Astrocyte (in vitro differentiated cells and primary cell): ENCODE results near the gene NTRK3. TPM values are rescaled to one million over a fixed set of nuclear protein-coding genes. Genes with fewer than 3 reads are reported as not detected.

Experiments used
- DNase-seq: peaks from one replicate; pipeline ENCODE4 v3.0.0-alpha.2; 2010; ENCODE audit warnings: low read depth
- FAIRE-seq: peaks from 2 replicates; lab custom pipeline; 2011; peaks lifted over from hg19 to GRCh38; lab: Jason Lieb, UNC
- H2AFZ ChIP-seq: 2 replicates; pipeline ENCODE4 v1.6.0; 2012; ENCODE audit warnings: low read depth, low read length, inconsistent platforms
- H3K27ac ChIP-seq: 2 replicates; pipeline ENCODE4 v1.5.1; 2011; ENCODE audit warnings: low read depth, low read length, inconsistent platforms
- H3K27me3 ChIP-seq: 2 replicates; pipeline ENCODE4 v1.6.0; 2011; ENCODE audit warnings: low read length, inconsistent platforms; ENCODE audit not compliant: insufficient read depth
- H3K36me3 ChIP-seq: 2 replicates; pipeline ENCODE4 v1.5.1; 2011; ENCODE audit warnings: low read length, inconsistent platforms; ENCODE audit not compliant: insufficient read depth
- H3K4me1 ChIP-seq: 2 replicates; pipeline ENCODE4 v1.5.1; 2011; ENCODE audit warnings: low read length, inconsistent platforms; ENCODE audit not compliant: insufficient read depth
- H3K4me2 ChIP-seq: 2 replicates; pipeline ENCODE4 v1.6.0; 2012; ENCODE audit warnings: low read length, inconsistent platforms
- H3K4me3 ChIP-seq: 2 replicates; pipeline ENCODE4 v1.5.1; 2011; ENCODE audit warnings: low read depth, mild to moderate bottlenecking, low read length, inconsistent platforms; ENCODE audit not compliant: insufficient read depth
- H3K79me2 ChIP-seq: 2 replicates; pipeline ENCODE4 v1.6.0; 2012; ENCODE audit warnings: mild to moderate bottlenecking, low read length, inconsistent platforms; ENCODE audit not compliant: insufficient read depth
- H3K9ac ChIP-seq: 2 replicates; pipeline ENCODE4 v1.6.0; 2012; ENCODE audit warnings: mild to moderate bottlenecking, low read length, inconsistent platforms
- H3K9me3 ChIP-seq: 2 replicates; pipeline ENCODE4 v1.5.1; 2012; ENCODE audit warnings: low read depth, mild to moderate bottlenecking, low read length, inconsistent platforms; ENCODE audit not compliant: insufficient read depth
- H4K20me1 ChIP-seq: 2 replicates; pipeline ENCODE4 v1.6.0; 2012; ENCODE audit warnings: low read length, inconsistent platforms; ENCODE audit not compliant: insufficient read depth
- H3K27ac Mint-ChIP-seq: one replicate; pipeline ENCODE4 v1.8.0; 2021; ENCODE audit warnings: mild to moderate bottlenecking, mixed read lengths; ENCODE audit not compliant: unreplicated experiment
- H3K27me3 Mint-ChIP-seq: one replicate; pipeline ENCODE4 v1.8.0; 2021; ENCODE audit warnings: low read depth, mixed read lengths; ENCODE audit not compliant: unreplicated experiment
- H3K36me3 Mint-ChIP-seq: one replicate; pipeline ENCODE4 v1.8.0; 2021; ENCODE audit warnings: low read depth, mixed read lengths; ENCODE audit not compliant: unreplicated experiment
- H3K4me1 Mint-ChIP-seq: one replicate; pipeline ENCODE4 v1.8.0; 2021; ENCODE audit warnings: low read depth, mixed read lengths; ENCODE audit not compliant: unreplicated experiment
- H3K4me3 Mint-ChIP-seq: one replicate; pipeline ENCODE4 v1.8.0; 2021; ENCODE audit warnings: mild to moderate bottlenecking, moderate library complexity, mixed read lengths; ENCODE audit not compliant: unreplicated experiment
- H3K9me3 Mint-ChIP-seq: one replicate; pipeline ENCODE4 v1.8.0; 2021; ENCODE audit warnings: mild to moderate bottlenecking, mixed read lengths; ENCODE audit not compliant: unreplicated experiment
- CTCF ChIP-seq: IDR thresholded peaks from 2 replicates; pipeline ENCODE4 v1.5.1; 2011; ENCODE audit warnings: low read depth, mild to moderate bottlenecking, inconsistent platforms, low read length, moderate library complexity; ENCODE audit not compliant: insufficient read depth
- EZH2 ChIP-seq: IDR thresholded peaks from 2 replicates; pipeline ENCODE4 v1.6.1; 2012; ENCODE audit warnings: mild to moderate bottlenecking, low read length, inconsistent platforms; ENCODE audit not compliant: insufficient read depth
- total RNA-seq: library from RNA; stranded (reverse); gene quantifications from 2 replicates; pipeline ENCODE4 v1.2.1, GENCODE V29; 2021

The NTRK3 gene
- total RNA-seq, 1 donor from 2014 or later = 12.9 TPM

GRCh38 chr15:87902772-87903426 is 353.6 kb downstream of the NTRK3 start:
- Mint-ChIP-seq H3K4me3 (no peak overlapping the region), H3K36me3 (peaks cover 6% of the 10 kb centered on the region), H3K27me3 (peaks cover 17% of the 10 kb centered on the region), H3K9me3 (no peaks in the 10 kb centered on the region), H3K4me1 (no peaks in the 10 kb centered on the region), H3K27ac (no peak overlapping the region)
- TF ChIP-seq CTCF = no peak
- TF ChIP-seq EZH2 = no peak
- no peaks in the 10 kb centered on the region for H4K20me1 ChIP-seq
- no peak overlapping the region for H2AFZ ChIP-seq
- DNase-seq (no peak), FAIRE-seq (no peak)
- no peak overlapping the region for H3K4me3 ChIP-seq
- H3K9me3 ChIP-seq = no peaks in the 10 kb centered on the region
- no peaks in the 10 kb centered on the region for H3K4me1 ChIP-seq
- no peaks in the 10 kb centered on the region for H3K79me2 ChIP-seq
- no peaks in the 10 kb centered on the region for H3K27me3 ChIP-seq
- no peak overlapping the region for H3K27ac ChIP-seq
- no peak overlapping the region for H3K9ac ChIP-seq
- H3K36me3 ChIP-seq = no peaks in the 10 kb centered on the region
- no peak overlapping the region for H3K4me2 ChIP-seq

GRCh38 chr15:87901926-87902690 is 354.4 kb downstream of the NTRK3 start:
- no peaks in the 10 kb centered on the region for H3K4me1 Mint-ChIP-seq

More at GRCh38 chr15:87901926-87902690, 354.4 kb downstream of the NTRK3 start:
- Histone ChIP-seq H3K4me2 (no peak overlapping the region), H3K4me1 (no peaks in the 10 kb centered on the region), H3K36me3 (no peaks in the 10 kb centered on the region), H3K9ac (no peak overlapping the region), H3K9me3 (no peaks in the 10 kb centered on the region), H2AFZ (no peak overlapping the region), H3K4me3 (no peak overlapping the region), H3K27me3 (no peaks in the 10 kb centered on the region), H4K20me1 (no peaks in the 10 kb centered on the region), H3K79me2 (no peaks in the 10 kb centered on the region), H3K27ac (no peak overlapping the region)
- Mint-ChIP-seq H3K9me3 (no peaks in the 10 kb centered on the region), H3K36me3 (peaks cover 6% of the 10 kb centered on the region), H3K4me3 (no peak overlapping the region), H3K27ac (no peak overlapping the region), H3K27me3 (peaks cover 17% of the 10 kb centered on the region)
- FAIRE-seq (no peak), DNase-seq (no peak)
- no peak for TF ChIP-seq CTCF
- no peak for TF ChIP-seq EZH2
